Thyroid gland (tissue), 4 donors: ENCODE results near the gene TMEM51. TPM values are rescaled to one million over a fixed set of nuclear protein-coding genes. Genes with fewer than 3 reads are reported as not detected.

Experiments used
- DNase-seq, 2 donors: peaks; one replicate each; pipeline ENCODE4 v3.0.0-alpha.2; 2019
- H3K27ac ChIP-seq, 3 donors: fragments of 200-600 bp; sonication (generic); 1 replicate in 2 of 3; 2 replicates in 1 of 3; pipeline ENCODE4 v1.5.1; 2016 to 2019; ENCODE audit warnings: mild to moderate bottlenecking in 1 of 3, moderate library complexity in 1 of 3
- H3K27me3 ChIP-seq: fragments of 200-600 bp; sonication (generic); one replicate; pipeline ENCODE4 v1.5.1; 2019
- H3K36me3 ChIP-seq, 2 donors: fragments of 200-600 bp; sonication (generic); one replicate each; pipeline ENCODE4 v1.5.1; 2016 to 2019
- H3K4me1 ChIP-seq, 2 donors: fragments of 200-600 bp; sonication (generic); one replicate each; pipeline ENCODE4 v1.5.1; 2017 to 2019
- H3K4me3 ChIP-seq, 3 donors: fragments of 200-600 bp; sonication (generic); replicated peaks in 1 of 3; 1 replicate in 2 of 3; 2 replicates in 1 of 3; pipeline ENCODE4 v1.5.1; 2016; ENCODE audit warnings: mild to moderate bottlenecking in 1 of 3
- H3K9me3 ChIP-seq: fragments of 200-600 bp; sonication (generic); one replicate; pipeline ENCODE4 v1.5.1; 2017
- CTCF ChIP-seq, 6 experiments: fragments of 200-600 bp in 3 of 6; fragments of 450-650 bp in 3 of 6; sonication (generic) in 3 of 6; IDR thresholded peaks; one replicate each; pipeline ENCODE4 v1.5.1; 2016 to 2019; ENCODE audit warnings: antibody characterized with exemption in 6 of 6, mild to moderate bottlenecking in 2 of 6, inconsistent platforms in 1 of 6, moderate library complexity in 1 of 6
- POLR2A ChIP-seq, 2 donors: fragments of 450-650 bp; IDR thresholded peaks; one replicate each; pipeline ENCODE4 v1.6.1; 2017; ENCODE audit warnings: antibody characterized with exemption in 2 of 2, mild to moderate bottlenecking in 2 of 2, moderate library complexity in 1 of 2
- WGBS, 2 donors: methylation state at CpG; one replicate each; pipeline ENCODE4 v1.1.5; 2017; 5-methylcytosine and 5-hydroxymethylcytosine counted together
- intact Hi-C: fragments of 100-400 bp; cut with DNase I; formaldehyde crosslinking; loops from one replicate; pipeline ENCODE4 v1.15.1; 2023
- total RNA-seq, 4 donors: library from RNA; depleted of rRNA; stranded (reverse); fragments of >200 nt; gene quantifications; one replicate each; pipeline ENCODE4 v1.2.3, GENCODE V29; 2016

The TMEM51 gene
- total RNA-seq, 4 donors from 2014 or later, result 3.7 to 12.0 (median 6.4) TPM

DNA sequence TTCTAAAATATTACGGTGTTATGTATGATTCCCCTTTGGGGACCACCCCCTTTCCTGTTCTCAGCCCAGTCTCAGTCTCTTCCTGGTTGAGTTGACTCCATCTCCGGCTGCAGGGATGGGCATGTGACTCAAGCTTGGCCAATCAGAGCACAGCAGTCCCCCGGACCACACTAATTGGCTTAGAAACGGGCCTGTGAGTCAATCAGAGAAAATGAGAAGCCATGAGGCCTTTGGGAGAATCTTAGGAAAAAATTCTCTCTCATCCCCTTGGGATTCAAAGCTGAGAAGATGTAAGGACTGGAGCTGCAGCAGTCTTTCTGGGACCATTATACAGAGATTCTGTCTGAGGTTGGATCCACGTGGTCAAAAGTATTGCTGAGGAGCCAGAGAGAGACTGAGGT, 82.8 kb downstream of the TMEM51 start:
- Histone ChIP-seq H3K27ac (no peak overlapping the region), H3K9me3 (no peaks in the 10 kb centered on the region), H3K36me3 (no peaks in the 10 kb centered on the region), H3K27me3 (no peaks in the 10 kb centered on the region), H3K4me3 (no peak overlapping the region), H3K4me1 (no peaks in the 10 kb centered on the region)
- intact Hi-C loops, result no loop called here
- WGBS, 2 donors, result 72 to 80% methylated on average over 5 of the region's 5 CpGs
- TF ChIP-seq POLR2A (IDR thresholded peaks at IDR 0.05) (no peak), CTCF (IDR thresholded peaks at IDR 0.05) (no peak)
- no peak for DNase-seq

GRCh38 chr1:15236746-15237145, 83.2 kb downstream of the TMEM51 start:
- 82 to 94% methylated on average over 9 of the region's 9 CpGs for WGBS, 2 donors
- H3K4me1 ChIP-seq, result no peaks in the 10 kb centered on the region
- TF ChIP-seq POLR2A (IDR thresholded peaks at IDR 0.05), result no peak
- no peak for TF ChIP-seq CTCF (IDR thresholded peaks at IDR 0.05)
- no peak overlapping the region for H3K4me3 ChIP-seq
- H3K27ac ChIP-seq, result no peak overlapping the region
- intact Hi-C loops, result no loop called here
- H3K27me3 ChIP-seq, result no peaks in the 10 kb centered on the region
- no peaks in the 10 kb centered on the region for H3K9me3 ChIP-seq
- no peak for DNase-seq
- no peaks in the 10 kb centered on the region for H3K36me3 ChIP-seq

- Histone ChIP-seq H3K27me3 (no peaks in the 10 kb centered on the region), H3K27ac (no peak overlapping the region), H3K4me1 (no peaks in the 10 kb centered on the region), H3K4me3 (no peak overlapping the region), H3K36me3 (no peaks in the 10 kb centered on the region), H3K9me3 (no peaks in the 10 kb centered on the region)
- no peak for DNase-seq
- 92 to 96% methylated on average over 1 of the region's 1 CpG for WGBS, 2 donors
- no peak for TF ChIP-seq CTCF (IDR thresholded peaks at IDR 0.05)
- no peak for TF ChIP-seq POLR2A (IDR thresholded peaks at IDR 0.05)
- intact Hi-C loops, result no loop called here
Observed at GRCh38 chr1:15238789-15239188, 85.2 kb downstream of the TMEM51 start.

- WGBS, 2 donors, result 88 to 91% methylated on average over 7 of the region's 7 CpGs
- intact Hi-C loops, result no loop called here
- TF ChIP-seq POLR2A (IDR thresholded peaks at IDR 0.05) (no peak), CTCF (IDR thresholded peaks at IDR 0.05) (no peak)
- no peak overlapping the region for H3K4me3 ChIP-seq
- H3K4me1 ChIP-seq, result peaks cover 3 to 5% of the 10 kb centered on the region in 2 donors
- no peaks in the 10 kb centered on the region for H3K36me3 ChIP-seq
- H3K27ac ChIP-seq, result no peak overlapping the region
- no peaks in the 10 kb centered on the region for H3K9me3 ChIP-seq
- no peaks in the 10 kb centered on the region for H3K27me3 ChIP-seq
- DNase-seq, result no peak
Observed at GRCh38 chr1:15242766-15243165, 89.2 kb downstream of the TMEM51 start.

GRCh38 chr1:15243275-15244043, 89.9 kb downstream of the TMEM51 start:
- Histone ChIP-seq H3K4me1 (peaks cover 3 to 5% of the 10 kb centered on the region in 2 donors), H3K27me3 (no peaks in the 10 kb centered on the region), H3K9me3 (no peaks in the 10 kb centered on the region), H3K4me3 (no peak overlapping the region), H3K27ac (no peak overlapping the region), H3K36me3 (no peaks in the 10 kb centered on the region)
- no peak for DNase-seq
- no peak for TF ChIP-seq CTCF (IDR thresholded peaks at IDR 0.05)
- TF ChIP-seq POLR2A (IDR thresholded peaks at IDR 0.05), result no peak
- intact Hi-C loops, result no loop called here
- WGBS, 2 donors, result 76% methylated on average over 9 to 10 of the region's 10 CpGs
